Hindlimb muscle (tissue), 1 donor: Measurements from ENCODE around the gene RCAN1. TPM values are rescaled to one million over a fixed set of nuclear protein-coding genes. Genes with fewer than 3 reads are reported as not detected.

ENCODE experiments used
- DNase-seq: peaks from one replicate; pipeline ENCODE4 v3.0.0-alpha.2; 2013
- polyA plus RNA-seq: library from polyadenylated mRNA; unstranded; fragments of 120-200 nt; gene quantifications from one replicate; pipeline ENCODE4 v1.2.1, GENCODE V29; 2013; ENCODE audit not compliant: insufficient read length

The RCAN1 gene
- polyA plus RNA-seq, 1 donor: 18.8 TPM

- DNase-seq: no peak
These were observed 78.1 kb downstream of the RCAN1 start for GRCh38 chr21:34536820-34537219.

DNA sequence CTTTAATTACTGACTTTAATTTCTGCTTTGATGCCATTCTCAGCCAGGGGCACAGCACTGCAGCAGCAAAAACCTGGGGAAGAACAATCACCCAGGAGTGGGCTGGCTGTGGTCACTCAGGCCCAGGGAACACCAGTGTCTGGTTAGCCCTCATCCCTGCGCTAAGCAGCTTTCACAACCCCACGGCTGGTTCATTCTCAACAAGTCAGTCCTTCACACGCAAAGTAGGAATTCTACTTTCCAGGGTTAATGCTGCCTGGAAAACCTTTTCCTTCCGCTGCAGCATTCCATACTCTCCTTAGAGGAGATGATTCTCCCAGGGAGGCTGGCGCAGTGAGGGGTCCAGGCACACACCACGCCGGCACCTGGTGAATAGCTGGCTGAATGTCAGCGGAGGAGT, 78.6 kb downstream of the RCAN1 start:
- DNase-seq: no peak

- DNase-seq: no peak
These were observed 79.0 kb downstream of the RCAN1 start for GRCh38 chr21:34535886-34536285.

DNA sequence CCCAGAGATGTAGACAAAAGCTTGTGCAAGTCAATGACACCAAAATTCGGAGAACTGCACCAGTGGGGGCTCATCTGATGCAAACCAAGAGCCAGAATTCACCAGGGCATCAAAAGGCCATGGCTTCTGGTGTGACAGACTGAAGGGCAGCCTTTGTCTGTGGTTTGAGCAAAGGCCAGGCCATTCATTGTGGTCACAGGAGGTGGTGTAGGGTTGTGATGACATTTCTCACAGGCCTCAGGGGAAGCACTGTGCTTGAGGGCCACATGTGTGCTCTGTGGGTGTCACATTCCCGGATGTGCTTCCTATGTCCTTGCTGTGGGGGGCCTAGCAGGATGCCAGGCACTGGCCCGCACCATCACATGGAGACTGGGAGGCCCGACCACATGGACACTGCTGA, 80.4 kb downstream of the RCAN1 start:
- no peak for DNase-seq

GRCh38 chr21:34533938-34534337, 81.0 kb downstream of the RCAN1 start:
- DNase-seq: no peak

DNA sequence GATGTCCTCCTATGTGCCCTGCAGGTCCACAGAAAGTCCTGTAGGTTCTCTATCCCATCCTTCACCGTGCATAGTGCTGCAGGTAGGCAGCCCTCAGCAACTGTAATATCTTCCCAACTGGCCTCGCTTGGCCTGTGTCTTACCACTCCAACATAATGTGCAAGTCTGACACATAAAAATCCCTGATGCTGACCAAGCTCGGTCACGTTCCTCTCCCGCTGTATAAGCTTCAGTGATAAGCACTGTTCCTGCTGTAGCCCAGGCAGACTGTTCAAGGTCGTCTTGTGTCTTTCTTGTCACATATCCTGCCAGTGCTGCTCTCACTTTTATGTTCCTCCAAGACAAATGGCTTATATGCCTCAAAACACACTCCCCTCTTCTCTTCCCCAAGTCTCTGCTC, 83.5 kb downstream of the RCAN1 start:
- DNase-seq: no peak

GRCh38 chr21:34530261-34530660, 84.7 kb downstream of the RCAN1 start:
- DNase-seq: no peak

GRCh38 chr21:34528131-34528561, 86.8 kb downstream of the RCAN1 start:
- DNase-seq: no peak

DNA sequence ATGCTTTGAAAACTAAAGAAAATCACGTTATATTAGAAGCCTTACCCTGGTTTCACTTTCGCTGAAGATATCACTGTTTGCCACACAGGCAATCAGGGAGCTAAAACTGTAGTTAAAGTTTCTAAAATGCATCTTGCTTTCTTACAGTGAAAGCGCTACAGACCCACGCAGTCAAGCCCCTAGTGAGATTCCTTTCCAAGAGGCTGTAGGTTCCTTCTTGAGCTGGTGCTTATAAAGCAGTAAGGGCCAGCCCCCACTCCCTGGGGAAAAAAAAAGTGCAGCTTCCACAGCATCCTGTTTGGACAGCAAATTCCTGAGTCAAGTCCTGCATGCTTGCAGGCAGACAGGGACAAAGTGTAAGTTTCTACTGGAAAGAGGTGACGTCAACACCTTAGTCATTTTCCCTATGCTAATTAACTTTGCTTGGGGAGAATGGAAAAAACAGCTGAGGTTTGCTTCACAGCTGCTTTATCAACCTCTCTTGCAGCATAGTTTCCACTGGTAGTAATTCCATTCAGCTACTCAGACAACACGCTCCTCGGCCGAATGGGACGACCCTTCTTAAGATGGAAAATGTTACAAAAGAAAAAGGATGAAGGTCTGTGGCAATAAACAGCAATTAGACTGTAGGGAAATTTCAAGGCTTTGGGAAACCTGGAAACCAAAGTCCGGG, 88.2 kb downstream of the RCAN1 start:
- peak; percentile 93 for DNase-seq

DNA sequence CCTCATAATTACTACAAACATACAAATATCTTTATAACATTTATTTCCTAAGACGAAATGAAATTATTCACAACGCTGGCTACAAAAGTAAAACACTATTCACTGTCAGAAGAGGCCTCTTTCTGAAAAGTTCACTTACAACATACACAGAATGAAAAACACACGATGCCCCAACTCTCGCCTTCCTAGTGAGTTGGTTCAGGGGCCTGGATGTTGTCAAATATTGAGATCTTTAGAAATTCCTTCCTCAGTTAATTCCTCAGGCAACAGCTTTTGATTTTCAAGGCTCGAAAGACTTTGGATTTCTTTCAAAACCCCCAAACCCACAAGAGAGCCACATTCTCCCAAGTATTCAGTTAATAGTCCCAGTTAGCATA, 88.7 kb downstream of the RCAN1 start:
- DNase-seq: no peak

- DNase-seq: peak; percentile 50
These were observed 90.0 kb downstream of the RCAN1 start for GRCh38 chr21:34524646-34525601.

DNA sequence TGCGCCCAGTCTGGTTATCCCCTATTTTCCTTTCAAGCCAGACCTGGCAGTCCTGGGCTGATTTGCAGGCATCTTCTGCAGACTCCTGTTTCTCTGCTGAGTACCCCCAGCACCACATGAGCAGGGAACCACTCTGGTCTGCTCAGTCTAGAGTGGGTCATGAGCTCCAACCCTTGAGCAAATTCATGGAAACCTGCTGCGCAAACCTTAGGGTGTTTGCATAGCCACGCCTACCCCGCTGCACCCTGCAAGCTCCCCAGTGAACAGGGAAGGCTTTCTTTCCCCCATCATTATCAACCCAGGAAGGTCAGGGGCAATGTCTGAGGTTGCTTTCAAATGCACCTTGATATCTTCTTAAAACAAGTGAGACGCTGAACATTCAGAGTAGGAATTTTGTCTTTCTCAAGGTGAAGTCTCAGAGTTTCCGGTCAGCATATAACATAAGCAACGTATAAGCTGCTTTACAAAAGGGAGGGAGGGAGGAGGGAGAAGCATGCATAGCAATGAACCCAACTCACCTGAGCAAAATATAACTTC, 91.8 kb downstream of the RCAN1 start:
- no peak for DNase-seq

- DNase-seq: no peak
These were observed 92.6 kb downstream of the RCAN1 start for GRCh38 chr21:34522284-34522683.

DNA sequence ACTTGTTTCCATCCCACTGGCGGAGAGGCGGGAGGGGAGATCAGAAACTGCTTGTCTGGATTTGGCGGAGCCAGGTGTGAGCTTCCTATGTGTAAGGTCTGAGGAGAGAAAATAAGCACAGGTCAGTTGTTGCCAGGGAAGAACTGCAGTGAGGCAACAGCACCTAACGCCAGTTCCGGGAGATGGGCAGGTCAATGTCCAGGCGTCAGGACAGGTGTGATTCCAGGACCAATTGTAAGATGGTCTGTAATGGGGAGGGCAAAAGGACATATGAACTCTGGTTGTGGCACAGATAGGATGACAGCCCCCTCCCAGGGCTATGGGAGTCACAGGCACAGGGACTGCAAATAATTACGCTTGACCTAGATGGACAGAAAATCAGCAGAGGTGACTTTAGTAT, 93.4 kb downstream of the RCAN1 start:
- DNase-seq: no peak

- DNase-seq: no peak
These were observed 94.0 kb downstream of the RCAN1 start for GRCh38 chr21:34520764-34521508.

- no peak for DNase-seq
These were observed 94.6 kb downstream of the RCAN1 start for GRCh38 chr21:34520281-34520680.

DNA sequence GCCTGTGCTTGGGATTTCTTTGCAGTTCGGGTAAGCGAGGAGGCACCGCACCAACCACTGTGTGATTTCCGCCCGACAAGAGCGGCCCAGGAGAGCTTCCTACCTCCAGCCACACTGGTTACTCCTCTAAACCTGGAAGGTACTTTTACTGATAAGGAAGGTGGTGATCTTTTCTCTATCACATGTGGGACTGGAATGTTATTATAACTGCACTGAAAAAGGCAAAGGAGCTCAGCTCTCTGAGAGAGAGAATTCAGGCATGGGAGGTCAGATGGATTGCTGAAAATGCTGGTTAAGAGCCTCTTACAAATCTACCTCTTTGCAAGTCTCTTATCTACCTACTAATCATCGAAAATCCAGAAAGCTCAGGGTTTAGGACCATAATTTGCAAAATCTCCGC, 95.2 kb downstream of the RCAN1 start:
- no peak for DNase-seq

DNA sequence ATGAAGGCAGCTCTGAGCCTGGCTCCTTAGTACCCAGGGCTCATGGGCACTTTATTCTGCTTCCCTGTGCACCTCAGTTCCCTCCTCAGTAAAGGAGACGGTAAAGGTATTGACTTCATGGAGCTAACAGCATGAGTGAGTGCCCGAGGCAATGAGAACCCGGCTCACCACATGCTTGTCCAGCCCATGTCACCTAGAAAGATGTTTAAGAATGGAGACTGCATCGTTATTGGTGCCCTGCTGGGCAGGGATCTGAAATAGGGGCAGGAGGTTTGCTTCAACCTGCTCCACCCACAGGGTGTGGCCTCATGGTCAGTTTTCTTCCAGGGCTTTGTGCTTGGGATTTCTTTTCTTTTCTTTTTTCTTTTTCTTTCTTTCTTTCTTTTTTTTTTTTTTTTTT, 95.9 kb downstream of the RCAN1 start:
- DNase-seq: no peak

DNA sequence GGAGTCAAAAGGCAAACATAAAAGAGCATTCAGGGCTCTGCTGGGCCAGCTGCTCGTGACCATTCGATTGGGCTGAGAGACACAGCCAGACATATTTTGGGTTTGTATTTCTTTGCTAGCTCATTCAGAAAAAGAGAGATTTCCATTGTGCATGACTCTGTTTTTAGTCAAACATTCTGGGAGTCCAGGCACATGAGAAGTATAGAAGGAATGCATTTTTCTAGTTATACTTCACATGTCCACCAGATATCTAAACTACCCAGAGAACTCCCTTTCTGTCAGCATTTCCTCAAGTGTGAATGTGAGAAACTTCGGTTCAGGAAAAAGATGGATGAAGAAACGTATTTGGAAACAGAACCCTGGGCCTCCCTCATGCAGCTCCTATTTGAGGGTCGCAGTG, 96.6 kb downstream of the RCAN1 start:
- no peak for DNase-seq

- DNase-seq: no peak
These were observed 97.2 kb downstream of the RCAN1 start for GRCh38 chr21:34517491-34518245.

DNA sequence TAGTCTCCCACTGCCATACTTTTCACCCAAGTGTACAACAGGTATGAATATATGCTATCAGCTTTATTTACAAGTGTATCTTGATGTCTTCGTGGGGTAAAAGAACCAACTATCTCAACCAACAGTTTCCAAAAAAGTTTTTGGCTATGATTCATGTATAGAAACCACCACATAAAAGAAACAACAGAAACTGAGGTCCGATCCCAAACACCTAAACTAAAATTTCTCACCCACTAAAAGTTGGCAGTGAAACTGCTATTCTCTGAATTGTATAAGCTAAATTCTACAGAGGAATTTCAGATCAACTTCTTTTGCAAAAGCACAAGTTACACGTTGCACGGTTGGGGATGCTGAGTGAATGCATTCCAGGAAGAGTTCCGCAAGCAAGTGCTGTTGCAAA, 97.9 kb downstream of the RCAN1 start:
- no peak for DNase-seq

GRCh38 chr21:34514576-34515115, 100.3 kb downstream of the RCAN1 start:
- no peak for DNase-seq
